TTC549 (cell line): Measurements from ENCODE around the gene GUCY1A1.

Experiments
- FAIRE-seq: peaks from 2 replicates; lab custom pipeline; 2012; peaks lifted over from hg19 to GRCh38; lab: Jason Lieb, UNC

GUCY1A1 gene

GRCh38 chr4:155693015-155693663 is 26.5 kb downstream of the GUCY1A1 start:
- FAIRE-seq: no peak

- no peak for FAIRE-seq
These were observed 27.6 kb downstream of the GUCY1A1 start for GRCh38 chr4:155694100-155694785.

GRCh38 chr4:155696226-155696625 is 29.6 kb downstream of the GUCY1A1 start:
- no peak for FAIRE-seq

DNA sequence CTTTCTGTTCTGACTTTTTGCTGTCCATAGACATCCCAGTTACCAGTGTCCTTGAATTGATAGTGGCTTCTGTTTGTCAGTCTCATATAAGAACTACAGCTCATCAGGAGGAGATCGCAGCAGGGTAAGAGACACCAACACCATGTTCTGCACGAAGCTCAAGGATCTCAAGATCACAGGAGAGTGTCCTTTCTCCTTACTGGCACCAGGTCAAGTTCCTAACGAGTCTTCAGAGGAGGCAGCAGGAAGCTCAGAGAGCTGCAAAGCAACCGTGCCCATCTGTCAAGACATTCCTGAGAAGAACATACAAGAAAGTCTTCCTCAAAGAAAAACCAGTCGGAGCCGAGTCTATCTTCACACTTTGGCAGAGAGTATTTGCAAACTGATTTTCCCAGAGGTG is 30.1 kb downstream of the GUCY1A1 start:
- no peak for FAIRE-seq

- FAIRE-seq: no peak
These were observed 35.2 kb downstream of the GUCY1A1 start for GRCh38 chr4:155701827-155702226.

- FAIRE-seq: no peak
These were observed 37.0 kb downstream of the GUCY1A1 start for GRCh38 chr4:155703486-155704247.

DNA sequence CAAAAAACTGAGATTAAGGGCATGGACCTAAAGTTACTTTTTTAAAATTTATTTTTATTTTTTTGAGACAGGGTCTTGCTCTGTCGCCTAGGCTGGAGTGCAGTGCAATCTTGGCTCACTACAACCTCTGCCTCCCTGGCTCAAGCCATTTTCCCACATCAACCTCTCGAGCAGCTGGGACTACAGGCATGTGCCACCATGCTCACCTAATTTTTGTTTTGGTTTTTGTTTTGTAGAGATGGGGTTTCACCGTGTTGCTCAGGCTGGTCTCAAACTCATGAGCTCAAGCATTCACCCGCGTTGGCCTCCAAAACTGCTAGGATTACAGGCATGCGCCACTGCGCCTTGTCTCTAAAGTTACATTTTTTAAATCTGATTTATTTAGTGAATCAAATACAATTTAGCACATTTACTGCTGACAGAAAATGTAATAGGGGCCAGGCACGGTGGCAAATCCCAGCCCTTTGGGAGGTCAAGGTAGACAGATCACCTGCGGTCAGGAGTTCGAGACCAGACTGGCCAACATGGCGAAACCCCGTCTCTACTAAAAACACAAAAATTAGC is 38.3 kb downstream of the GUCY1A1 start:
- no peak for FAIRE-seq

- FAIRE-seq: no peak
These were observed 39.0 kb downstream of the GUCY1A1 start for GRCh38 chr4:155705664-155706063.

DNA sequence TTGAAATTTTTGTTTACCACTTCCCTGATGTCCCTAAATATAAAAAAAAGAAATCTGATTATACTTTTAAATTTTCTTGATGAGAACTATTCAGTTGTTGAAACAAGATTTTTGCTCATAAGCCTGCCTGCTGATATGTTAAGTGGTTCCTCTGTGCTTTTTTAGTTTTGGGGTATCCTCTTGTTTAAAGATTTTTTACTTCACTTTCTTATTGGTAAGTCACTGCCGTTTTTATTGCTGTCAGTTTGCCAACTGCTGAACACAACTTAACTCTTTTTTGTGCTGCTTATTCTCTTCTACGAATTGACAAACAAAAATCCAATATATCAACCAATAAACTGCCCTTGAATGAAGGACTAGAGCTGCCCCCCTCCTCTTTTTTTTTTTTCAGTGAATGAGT is 39.5 kb downstream of the GUCY1A1 start:
- FAIRE-seq: no peak

- no peak for FAIRE-seq
These were observed 40.6 kb downstream of the GUCY1A1 start for GRCh38 chr4:155707251-155707650.

- FAIRE-seq: no peak
These were observed 42.1 kb downstream of the GUCY1A1 start for GRCh38 chr4:155708782-155709181.

DNA sequence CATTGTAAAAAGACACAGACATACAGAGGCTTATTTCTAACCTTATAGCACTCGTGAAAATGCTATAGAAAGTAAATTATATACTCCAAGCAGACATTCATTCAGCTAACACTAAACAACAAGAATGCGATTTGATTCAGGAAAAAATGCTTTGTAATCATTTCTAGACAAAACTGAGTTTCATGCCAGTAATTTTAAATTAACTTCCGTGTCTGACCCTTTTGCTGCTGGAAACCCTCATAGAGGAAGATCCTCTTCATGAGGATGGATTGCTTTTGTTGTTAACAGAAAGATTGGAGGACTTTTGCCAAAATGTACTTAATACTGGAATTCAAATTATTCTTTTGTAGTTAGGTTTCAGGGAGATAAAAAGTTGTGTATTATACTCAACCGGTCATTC is 43.3 kb downstream of the GUCY1A1 start:
- no peak for FAIRE-seq

- no peak for FAIRE-seq
These were observed 44.9 kb downstream of the GUCY1A1 start for GRCh38 chr4:155711556-155711955.

DNA sequence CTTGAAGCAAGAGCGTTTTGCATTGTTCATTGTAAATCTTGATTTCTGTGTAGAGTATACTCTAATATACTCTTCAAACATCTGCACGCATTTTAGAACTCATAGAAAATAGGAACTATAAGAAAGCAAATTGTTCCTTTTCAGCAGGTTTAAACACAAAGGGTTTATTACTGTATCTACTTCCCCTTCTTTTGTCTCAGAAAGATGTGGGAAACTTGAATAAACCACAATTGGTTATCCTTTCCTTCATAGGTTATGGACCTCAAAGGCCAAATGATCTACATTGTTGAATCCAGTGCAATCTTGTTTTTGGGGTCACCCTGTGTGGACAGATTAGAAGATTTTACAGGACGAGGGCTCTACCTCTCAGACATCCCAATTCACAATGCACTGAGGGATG is 46.2 kb downstream of the GUCY1A1 start:
- no peak for FAIRE-seq

DNA sequence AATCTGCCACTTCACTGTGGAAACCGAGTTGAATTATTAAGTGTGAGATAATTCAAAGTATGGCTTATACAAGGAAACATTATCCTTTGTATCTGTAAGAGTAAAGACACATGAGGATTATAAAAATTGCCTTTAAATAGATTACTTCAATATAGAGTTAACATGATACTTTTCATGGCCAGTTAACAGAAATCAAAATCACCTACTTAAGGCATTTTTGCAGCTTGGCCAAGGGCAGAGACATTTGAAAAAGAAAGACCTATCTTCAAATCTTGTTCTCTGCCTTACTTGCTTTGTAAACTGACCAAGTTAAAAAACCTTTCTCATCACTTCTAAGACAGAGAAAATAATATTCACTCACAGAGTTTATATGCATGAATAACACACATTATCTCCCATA is 47.3 kb downstream of the GUCY1A1 start:
- FAIRE-seq: no peak

DNA sequence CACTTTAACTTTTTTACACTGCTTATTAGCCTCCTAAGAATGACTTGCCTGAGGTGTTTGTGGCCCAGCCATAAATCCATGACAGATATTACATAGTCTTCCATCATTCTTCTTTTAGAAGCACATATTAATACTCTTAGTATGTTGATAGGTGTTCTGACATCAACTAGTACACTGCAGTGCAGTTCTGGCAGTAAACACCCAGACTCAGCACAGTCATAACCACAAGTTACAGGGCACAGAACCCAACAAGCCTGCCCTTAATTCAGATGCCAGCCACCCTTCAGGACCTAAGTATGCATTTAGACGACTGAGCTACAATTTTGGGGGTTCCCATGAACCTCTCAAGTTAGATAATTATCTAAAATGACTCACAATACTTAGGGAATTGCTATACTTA is 55.7 kb downstream of the GUCY1A1 start:
- FAIRE-seq: no peak

DNA sequence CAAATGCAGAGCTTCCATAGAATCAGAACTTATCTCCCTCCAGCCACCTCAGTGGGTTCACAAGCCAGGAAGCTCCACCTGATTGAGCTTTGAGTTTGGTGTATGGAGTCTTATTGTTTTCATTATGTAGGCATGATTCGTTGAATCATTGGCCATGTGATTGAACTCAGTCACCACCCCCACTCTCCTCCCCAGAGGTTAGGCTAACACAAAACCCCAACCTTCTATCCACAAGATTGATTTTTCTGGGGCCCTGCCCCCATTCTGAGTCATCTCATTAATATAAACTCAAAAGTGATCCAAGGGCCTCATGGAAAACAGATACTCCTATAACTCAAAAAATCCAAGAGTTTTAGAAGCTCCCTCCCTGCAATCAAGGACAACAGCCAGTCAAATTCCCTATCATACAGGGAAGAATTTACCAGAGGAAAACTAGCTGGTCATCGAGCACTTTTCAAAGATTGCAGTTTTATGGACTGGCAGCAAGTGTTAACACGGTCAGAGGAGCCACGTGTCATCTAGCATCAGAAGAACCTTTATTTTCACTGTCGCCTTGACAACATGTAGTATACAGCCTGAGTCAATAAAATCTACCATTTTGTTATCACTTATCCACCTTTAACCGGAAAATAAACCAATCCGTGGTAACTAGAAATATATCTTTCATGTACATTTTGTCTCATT is 56.3 kb downstream of the GUCY1A1 start:
- FAIRE-seq: no peak

DNA sequence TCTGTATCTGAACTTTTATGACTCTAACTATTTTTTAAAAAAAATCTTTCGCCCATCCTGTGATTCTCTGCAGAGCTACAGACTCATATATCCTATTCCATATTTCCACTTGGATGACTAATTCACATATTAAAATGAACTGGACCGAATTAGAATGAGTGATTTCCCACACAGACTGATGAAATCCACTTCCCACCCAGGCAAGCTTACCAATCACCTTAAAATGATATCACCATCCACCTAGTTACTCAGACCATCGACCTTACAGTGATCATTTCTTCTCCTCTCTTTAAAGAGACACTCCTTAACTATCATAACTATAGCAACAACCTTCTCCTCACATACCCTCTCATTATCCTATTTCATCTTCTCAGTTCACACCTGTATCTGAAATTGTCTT is 58.1 kb downstream of the GUCY1A1 start:
- no peak for FAIRE-seq

GRCh38 chr4:155734065-155734464 is 67.4 kb downstream of the GUCY1A1 start:
- no peak for FAIRE-seq

DNA sequence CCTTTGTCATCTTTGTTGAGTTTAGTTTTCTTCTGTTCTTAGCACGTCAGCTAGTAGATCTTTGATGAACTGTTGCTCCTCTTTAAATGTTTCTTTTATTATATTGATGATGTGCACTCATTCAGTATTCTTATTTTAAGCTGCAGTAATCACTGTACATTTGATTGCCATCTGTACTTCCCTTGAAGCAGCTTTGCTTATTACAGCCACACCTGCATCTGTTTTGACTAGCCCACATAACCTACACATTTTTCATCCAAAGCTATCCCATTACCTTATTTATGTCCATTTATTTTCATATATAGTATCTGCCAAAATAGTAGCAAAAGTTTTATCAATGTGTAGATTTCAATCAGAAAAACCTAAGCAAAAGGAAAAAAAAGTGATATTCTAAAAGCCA is 68.3 kb downstream of the GUCY1A1 start:
- no peak for FAIRE-seq

- no peak for FAIRE-seq
These were observed 68.8 kb downstream of the GUCY1A1 start for GRCh38 chr4:155735496-155735895.

GRCh38 chr4:155738548-155738947 is 71.9 kb downstream of the GUCY1A1 start:
- FAIRE-seq: no peak

- no peak for FAIRE-seq
These were observed 74.9 kb downstream of the GUCY1A1 start for GRCh38 chr4:155741546-155741945.
